KMS-11 (cell line): ENCODE data around the gene PLEKHG7.

Source experiments
- H2AFZ ChIP-seq: fragments of 200-600 bp; sonication (generic); 2 replicates; pipeline ENCODE4 v1.6.1; 2016; ENCODE audit warnings: antibody characterized with exemption, mixed run types, low read depth
- H3K27ac ChIP-seq: fragments of 200-600 bp; sonication (generic); 2 replicates; pipeline ENCODE4 v1.6.1; 2016; ENCODE audit warnings: mild to moderate bottlenecking, mixed run types
- H3K27me3 ChIP-seq: fragments of 200-600 bp; sonication (generic); 2 replicates; pipeline ENCODE4 v1.6.1; 2017; ENCODE audit warnings: mild to moderate bottlenecking, low read depth, mixed run types, moderate library complexity; ENCODE audit not compliant: insufficient read depth
- H3K36me3 ChIP-seq: fragments of 200-600 bp; sonication (generic); 2 replicates; pipeline ENCODE4 v1.6.1; 2017; ENCODE audit warnings: mild to moderate bottlenecking, mixed run types; ENCODE audit not compliant: insufficient read depth
- H3K4me1 ChIP-seq: fragments of 200-600 bp; sonication (generic); 2 replicates; pipeline ENCODE4 v1.6.1; 2016; ENCODE audit warnings: mild to moderate bottlenecking, low read depth, mixed run types; ENCODE audit not compliant: poor library complexity, severe bottlenecking
- H3K4me2 ChIP-seq: fragments of 200-600 bp; sonication (generic); 2 replicates; pipeline ENCODE4 v1.7.0; 2016; ENCODE audit warnings: mild to moderate bottlenecking, mixed run types
- H3K4me3 ChIP-seq: fragments of 200-600 bp; sonication (generic); IDR thresholded peaks from 2 replicates; pipeline ENCODE4 v1.6.1; 2017; ENCODE audit warnings: low read depth, low read length, mixed read lengths; ENCODE audit not compliant: insufficient read depth
- H3K79me2 ChIP-seq: fragments of 200-600 bp; sonication (generic); 2 replicates; pipeline ENCODE4 v1.6.1; 2016; ENCODE audit warnings: low read depth, mixed run types; ENCODE audit not compliant: insufficient read depth
- H3K9ac ChIP-seq: fragments of 200-600 bp; sonication (generic); 2 replicates; pipeline ENCODE4 v1.6.1; 2016; ENCODE audit warnings: mild to moderate bottlenecking, mixed run types
- H4K20me1 ChIP-seq: fragments of 200-600 bp; sonication (generic); 2 replicates; pipeline ENCODE4 v1.6.1; 2016; ENCODE audit warnings: mild to moderate bottlenecking, mixed run types; ENCODE audit not compliant: insufficient read depth
- CTCF ChIP-seq: fragments of 200-600 bp; sonication (generic); conservative IDR thresholded peaks from 2 replicates; pipeline ENCODE4 v1.6.1; 2017; ENCODE audit warnings: low read depth, mild to moderate bottlenecking, antibody characterized with exemption, low read length, moderate library complexity, mixed read lengths

PLEKHG7 gene

DNA sequence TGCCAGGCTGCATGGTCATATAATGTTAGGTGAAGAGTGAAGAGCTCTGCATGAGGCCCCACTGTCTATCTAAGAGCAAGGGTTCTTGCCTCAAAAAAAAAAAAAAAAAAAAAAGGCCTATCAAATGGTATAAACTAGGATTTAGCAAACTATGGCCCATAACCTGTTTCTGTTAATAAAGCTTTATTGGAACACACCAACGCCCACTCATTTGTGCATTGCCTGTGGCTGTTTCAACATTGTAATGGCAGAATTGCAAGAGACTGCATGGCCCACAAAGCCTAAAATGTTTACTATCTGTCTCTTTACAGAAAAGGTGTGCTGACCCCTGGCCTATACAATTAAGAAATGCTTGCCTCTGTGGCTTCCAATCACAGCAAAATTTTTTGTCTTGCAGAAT, 12.8 kb downstream of the PLEKHG7 start:
- H3K27ac ChIP-seq: no peak overlapping the region
- H3K4me1 ChIP-seq: peaks cover 2% of the 10 kb centered on the region

GRCh38 chr12:92717202-92717601, 14.4 kb downstream of the PLEKHG7 start:
- H3K36me3 ChIP-seq: no peaks in the 10 kb centered on the region
- no peaks in the 10 kb centered on the region for H3K79me2 ChIP-seq
- no peaks in the 10 kb centered on the region for H4K20me1 ChIP-seq
- no peak overlapping the region for H3K4me3 ChIP-seq
- no peak overlapping the region for H3K9ac ChIP-seq
- TF ChIP-seq CTCF: no peak
- H3K4me1 ChIP-seq: peaks cover 2% of the 10 kb centered on the region
- H2AFZ ChIP-seq: no peak overlapping the region
- no peak overlapping the region for H3K27ac ChIP-seq
- H3K27me3 ChIP-seq: no peaks in the 10 kb centered on the region
- no peak overlapping the region for H3K4me2 ChIP-seq

More for the DNA sequence above, 12.8 kb downstream of the PLEKHG7 start:
- Histone ChIP-seq H2AFZ (no peak overlapping the region), H3K9ac (no peak overlapping the region), H3K27me3 (no peaks in the 10 kb centered on the region), H3K4me2 (no peak overlapping the region), H4K20me1 (no peaks in the 10 kb centered on the region), H3K4me3 (no peak overlapping the region), H3K79me2 (no peaks in the 10 kb centered on the region), H3K36me3 (no peaks in the 10 kb centered on the region)
- TF ChIP-seq CTCF: no peak

DNA sequence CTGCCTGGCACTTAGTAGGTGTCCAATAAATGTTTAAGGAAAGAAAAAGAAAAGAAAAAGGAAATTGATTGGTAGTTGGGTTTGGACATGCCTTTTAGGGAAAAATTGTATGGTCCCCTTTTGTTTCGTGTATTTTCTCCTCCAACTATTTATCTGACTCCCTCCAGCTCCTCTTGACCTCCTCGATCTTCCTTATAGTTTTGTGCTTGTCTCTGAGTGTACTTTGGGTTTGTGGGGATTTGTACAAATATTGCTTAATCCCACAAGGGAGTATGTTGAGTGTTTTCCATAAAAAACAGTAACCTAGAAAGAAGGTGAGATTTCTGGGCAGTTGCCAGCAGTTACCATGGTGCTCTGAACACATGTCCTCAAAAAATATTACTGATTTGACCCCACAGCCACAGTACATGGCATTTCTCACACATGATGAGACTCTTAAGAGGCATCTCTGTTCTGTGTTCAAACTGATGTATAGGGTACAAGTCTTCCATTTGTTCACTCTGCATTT, 15.7 kb downstream of the PLEKHG7 start:
- no peaks in the 10 kb centered on the region for H4K20me1 ChIP-seq
- H3K4me2 ChIP-seq: no peak overlapping the region
- H3K4me1 ChIP-seq: peaks cover 2% of the 10 kb centered on the region
- H3K27me3 ChIP-seq: no peaks in the 10 kb centered on the region
- H2AFZ ChIP-seq: no peak overlapping the region
- H3K36me3 ChIP-seq: no peaks in the 10 kb centered on the region
- H3K4me3 ChIP-seq: no peak overlapping the region
- no peak overlapping the region for H3K9ac ChIP-seq
- H3K27ac ChIP-seq: no peak overlapping the region
- H3K79me2 ChIP-seq: no peaks in the 10 kb centered on the region
- TF ChIP-seq CTCF: no peak

DNA sequence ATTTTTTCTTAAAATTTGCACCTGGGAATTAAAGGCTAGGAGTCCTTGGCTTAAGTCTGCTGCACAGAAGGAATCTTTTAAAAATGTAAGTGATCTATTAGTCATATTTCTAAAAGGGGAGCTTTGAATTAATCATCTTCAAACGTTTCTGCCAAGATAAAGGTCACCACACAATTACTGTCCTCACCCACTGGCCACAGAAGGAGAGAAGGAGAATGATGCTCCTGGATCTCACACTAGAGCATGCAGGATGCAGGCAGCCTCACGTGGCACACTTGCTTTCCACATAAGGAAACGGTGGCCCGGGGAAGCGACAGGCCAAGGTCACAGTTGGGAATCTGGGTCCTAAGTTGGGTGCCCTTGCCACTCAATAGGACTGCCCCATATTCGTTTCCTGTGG, 16.9 kb downstream of the PLEKHG7 start:
- no peak overlapping the region for H2AFZ ChIP-seq
- no peak for TF ChIP-seq CTCF
- H3K79me2 ChIP-seq: no peaks in the 10 kb centered on the region
- H3K4me2 ChIP-seq: no peak overlapping the region
- H3K4me1 ChIP-seq: peaks cover 2% of the 10 kb centered on the region
- H3K4me3 ChIP-seq: no peak overlapping the region
- no peaks in the 10 kb centered on the region for H4K20me1 ChIP-seq
- no peak overlapping the region for H3K27ac ChIP-seq
- H3K36me3 ChIP-seq: no peaks in the 10 kb centered on the region
- no peak overlapping the region for H3K9ac ChIP-seq
- H3K27me3 ChIP-seq: no peaks in the 10 kb centered on the region
